ENCODE data around the gene ATP5IF1. TPM values are rescaled to one million over a fixed set of nuclear protein-coding genes. Genes with fewer than 3 reads are reported as not detected.

Gene ATP5IF1
- total RNA-seq, 1 experiment from 2014 or later = 79.9 TPM

DNA sequence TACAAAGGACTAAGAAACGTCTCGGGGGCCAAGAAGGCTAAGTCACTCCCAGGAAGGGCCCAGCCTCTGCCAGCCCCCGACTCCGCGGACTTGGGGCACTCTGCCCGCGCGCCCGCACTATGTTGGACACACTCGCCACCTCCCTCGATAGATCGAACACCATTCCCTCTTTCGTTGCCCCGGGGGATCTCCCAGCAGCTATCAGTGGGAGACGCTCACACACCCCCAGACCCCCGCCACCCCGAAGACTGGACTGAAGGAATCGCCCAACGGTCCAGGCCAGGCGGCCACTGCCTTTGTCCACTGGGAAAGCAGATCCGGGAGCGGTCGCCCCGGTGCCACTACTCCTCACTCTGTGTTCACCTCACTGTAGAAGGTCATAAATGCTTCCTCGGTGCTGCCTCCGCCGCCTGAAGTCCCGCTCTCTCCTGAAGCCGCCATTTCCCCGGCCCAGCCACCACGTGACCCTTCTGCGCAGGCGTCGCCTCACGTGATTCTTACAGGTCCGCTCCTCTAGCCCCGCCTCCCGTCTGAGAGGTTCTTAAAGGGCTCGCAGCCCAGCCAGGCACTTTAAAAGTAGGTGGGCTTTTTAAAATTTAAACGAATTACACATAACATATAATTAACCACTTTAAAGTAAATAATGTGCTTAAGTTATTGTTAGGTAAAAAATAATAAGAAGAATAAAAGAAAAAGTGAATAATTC, 3.2 kb upstream of the ATP5IF1 start, which contains the start of gene DNAJC8:
Gene DNAJC8, minus strand, starts transcription at position 472 of the 706 bp plus-strand sequence. Its CDS starts 31 bp downstream, at position 441.
- in situ Hi-C loops (cut with HindIII; ENCODE audit: low sequenced_read_pairs) = no loop called here
- DNase-seq (ENCODE audit: low spot score) = peak; percentile 95

DNA sequence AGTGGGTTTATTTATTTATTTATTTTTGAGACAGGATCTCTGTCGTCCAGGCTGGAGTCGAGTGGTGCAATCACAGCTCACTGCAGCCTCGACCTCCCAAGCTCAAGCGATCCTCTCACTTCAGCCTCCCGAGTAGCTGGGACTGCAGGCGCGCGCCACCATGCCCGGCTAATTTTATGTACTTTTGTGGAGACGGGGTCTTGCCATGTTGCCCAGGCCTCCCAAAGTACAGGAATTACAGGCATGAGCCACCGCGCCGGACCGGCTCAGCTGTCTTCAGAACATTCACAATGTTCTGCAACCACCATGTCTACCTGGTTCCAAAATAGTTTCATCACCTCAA, 2.7 kb upstream of the ATP5IF1 start:
- in situ Hi-C loops (cut with HindIII; ENCODE audit: low sequenced_read_pairs) = no loop called here
- DNase-seq (ENCODE audit: low spot score) = no peak

DNA sequence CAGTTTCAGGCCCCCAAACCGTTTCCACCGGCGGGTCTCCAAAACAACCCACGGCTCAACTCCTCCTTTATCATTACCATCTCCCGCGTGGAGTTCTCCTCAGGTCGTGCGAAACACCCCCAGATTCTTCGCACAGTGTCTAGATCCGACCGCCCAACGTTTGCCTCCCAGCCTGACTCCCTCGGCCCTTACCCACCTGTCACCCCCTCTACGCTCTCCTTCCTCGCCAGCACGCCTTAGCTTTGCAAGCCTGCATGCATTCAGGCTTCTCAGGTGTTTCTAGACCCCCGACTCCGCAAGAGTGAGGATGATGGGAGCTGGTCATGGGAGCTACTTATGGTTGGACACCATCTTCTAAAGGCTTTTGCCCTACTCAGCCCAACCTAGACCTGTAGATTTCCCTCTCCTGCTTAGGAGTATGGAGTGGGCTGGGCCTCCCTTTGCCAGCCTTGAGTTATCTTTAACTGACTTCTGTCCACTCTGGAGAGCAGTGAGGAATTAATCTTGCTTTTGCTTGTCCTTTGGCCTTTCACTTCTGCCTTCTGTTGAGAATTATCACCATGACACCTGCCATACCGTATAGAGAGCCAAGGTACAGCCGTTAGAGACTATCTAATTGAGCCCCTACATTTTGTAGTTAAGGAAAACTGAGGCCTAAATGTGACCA, 865 bp downstream of the ATP5IF1 start:
- in situ Hi-C loops (cut with HindIII; ENCODE audit: low sequenced_read_pairs) = no loop called here

DNA sequence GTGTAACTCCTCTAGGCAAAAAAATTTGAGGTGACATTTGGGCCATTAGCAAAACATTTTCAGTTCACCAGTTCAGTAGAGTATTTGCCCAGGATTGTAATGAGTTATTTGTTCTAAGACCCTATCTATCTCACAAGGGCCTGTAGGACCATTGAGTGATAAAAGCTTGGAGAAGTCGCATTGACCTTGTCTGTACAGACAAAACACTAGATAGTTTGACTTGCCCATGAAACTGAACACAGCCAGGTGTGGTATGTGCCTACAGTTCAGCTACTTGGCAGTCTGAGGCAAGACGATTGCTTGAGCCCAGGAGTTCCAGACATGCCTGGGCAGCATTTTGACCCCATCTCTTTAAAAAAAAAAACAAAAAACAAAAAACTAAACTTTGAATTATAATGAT, 3.1 kb downstream of the ATP5IF1 start:
- in situ Hi-C loops (cut with HindIII; ENCODE audit: low sequenced_read_pairs) = no loop called here

More for the DNA sequence above, 865 bp downstream of the ATP5IF1 start:
- no peak for DNase-seq (ENCODE audit: low spot score)

DNA sequence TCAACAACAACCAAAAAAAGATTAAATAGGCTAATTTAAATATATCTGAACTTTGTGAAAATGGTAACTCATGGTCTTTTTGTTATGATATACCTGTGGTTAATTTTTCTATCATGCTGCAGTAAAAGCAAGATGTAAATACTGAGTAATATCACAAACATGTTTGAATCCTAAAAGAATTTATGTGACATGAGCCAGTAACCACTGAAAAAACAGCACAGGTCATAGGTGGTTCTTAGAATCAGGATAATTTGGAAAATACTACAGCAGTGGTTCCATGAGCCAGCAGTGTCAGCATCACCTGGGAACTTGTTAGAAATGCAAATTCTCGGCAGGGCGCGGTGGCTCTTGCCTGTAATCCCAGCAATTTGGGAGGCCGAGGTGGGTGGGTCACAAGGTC, 4.1 kb downstream of the ATP5IF1 start:
- no peak for DNase-seq (ENCODE audit: low spot score)
- in situ Hi-C loops (cut with HindIII; ENCODE audit: low sequenced_read_pairs) = no loop called here

More for the DNA sequence above, 3.1 kb downstream of the ATP5IF1 start:
- no peak for DNase-seq (ENCODE audit: low spot score)

DNA sequence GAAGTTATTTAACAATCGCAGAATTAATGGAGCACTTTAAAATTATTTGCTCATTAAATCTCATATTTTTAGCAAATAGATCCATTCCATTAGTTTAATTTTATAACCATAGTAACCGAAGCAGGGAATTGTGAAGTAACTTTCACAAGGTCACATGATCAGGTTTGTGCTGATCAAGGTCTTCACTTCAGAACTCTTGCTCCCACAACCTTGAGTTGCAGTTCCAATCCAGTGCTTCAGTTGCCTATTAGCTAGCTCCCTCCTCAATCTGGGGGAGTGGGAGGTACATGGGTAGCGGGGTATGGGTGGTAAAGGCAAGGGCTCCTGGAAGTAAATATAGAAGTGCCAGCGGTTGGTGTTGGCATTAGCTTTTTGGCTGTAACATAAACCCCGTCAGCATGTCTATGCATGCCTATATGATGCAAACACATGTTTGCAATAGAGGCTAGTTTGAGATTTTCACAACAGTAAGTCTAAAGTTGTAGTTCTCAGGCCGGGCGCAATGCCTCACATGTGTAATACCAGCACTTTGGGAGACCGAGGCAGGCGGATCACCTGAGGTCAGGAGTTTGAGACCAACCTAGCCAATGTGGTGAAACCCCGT, 5.8 kb downstream of the ATP5IF1 start:
- in situ Hi-C loops (cut with HindIII; ENCODE audit: low sequenced_read_pairs) = no loop called here
- no peak for DNase-seq (ENCODE audit: low spot score)

DNA sequence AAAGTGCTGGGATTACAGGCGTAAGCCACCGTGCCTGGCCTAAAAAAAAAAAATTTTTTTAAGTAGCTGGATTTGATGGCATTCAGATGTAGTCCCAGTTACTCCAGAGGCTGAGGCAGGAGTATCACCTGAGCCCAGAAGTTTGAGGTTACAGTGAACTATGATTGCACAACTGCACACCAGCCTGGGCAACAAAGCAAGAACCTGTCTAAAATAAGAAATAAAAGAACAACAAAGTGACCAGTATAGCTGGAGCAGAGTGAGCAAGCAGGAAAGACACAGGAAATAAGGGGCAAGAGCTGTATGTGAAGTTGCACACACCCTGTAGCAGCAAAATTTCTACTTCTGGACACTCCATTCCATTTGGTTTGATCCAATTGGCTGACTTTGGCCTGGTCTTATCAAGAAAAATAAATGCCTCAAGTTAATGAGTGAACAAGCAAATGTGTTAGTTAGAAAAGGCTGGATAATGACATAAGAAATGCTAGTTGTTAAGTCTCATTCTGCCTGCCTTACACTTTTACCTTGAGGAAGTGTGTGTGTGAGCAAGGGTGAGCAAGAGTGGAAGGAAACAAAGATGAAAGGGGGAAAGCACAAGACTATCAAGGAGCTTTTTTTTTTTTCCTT, 7.9 kb downstream of the ATP5IF1 start:
- no peak for DNase-seq (ENCODE audit: low spot score)
- in situ Hi-C loops (cut with HindIII; ENCODE audit: low sequenced_read_pairs) = no loop called here

DNA sequence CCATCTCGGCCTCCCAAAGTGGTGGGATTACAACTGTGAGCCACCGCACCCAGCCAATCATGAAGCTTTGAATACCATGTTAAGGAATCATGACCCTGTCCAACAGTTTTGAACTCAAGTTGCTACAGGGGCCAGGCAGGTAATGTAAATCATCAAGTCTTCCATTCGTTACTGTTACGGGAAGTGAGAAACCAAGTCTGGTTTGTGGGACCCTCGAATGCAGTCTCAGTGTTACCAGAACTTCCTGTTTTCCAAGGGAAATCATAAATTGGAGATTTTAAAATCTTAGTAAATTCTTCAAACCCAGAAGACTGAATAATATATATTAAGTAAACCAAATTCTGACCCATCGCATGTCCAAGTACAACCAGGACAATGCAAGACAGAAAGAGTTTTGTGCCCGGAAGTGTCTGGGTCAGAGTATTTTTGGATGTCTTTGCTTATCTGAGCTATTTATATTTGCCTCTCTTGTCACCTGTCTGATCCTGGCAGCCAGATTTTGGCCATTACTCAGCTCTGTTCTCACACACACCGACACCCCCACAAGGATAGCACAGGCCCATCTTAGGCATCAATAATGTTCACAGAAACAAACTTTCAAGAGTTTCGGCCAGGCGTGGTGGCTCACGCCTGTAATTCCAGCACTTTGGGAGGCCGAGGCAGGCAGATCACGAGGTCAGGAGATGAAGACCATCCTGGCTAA, 8.8 kb downstream of the ATP5IF1 start:
- in situ Hi-C loops (cut with HindIII; ENCODE audit: low sequenced_read_pairs) = no loop called here
- DNase-seq (ENCODE audit: low spot score) = no peak

DNA sequence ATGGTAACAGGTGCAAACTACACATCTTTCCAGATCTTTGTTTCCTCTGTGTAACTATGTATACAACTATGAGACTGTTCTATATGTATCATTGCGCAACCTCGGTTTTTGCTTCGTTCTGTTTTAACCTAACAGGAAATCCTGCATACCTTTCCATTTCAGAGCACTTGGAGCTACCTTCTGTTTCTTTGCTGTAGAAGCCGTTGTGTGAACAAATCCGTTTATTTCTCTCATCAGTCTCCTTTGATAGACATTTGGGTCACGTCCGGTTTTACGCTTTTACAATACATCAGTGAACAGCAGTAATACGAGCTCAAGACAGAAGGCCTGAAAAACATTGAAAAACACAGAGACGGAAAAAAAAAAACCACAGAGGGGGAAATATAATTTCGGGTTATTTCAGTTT, 10.5 kb downstream of the ATP5IF1 start:
- peak; percentile 42 for DNase-seq (ENCODE audit: low spot score)
- in situ Hi-C loops (cut with HindIII; ENCODE audit: low sequenced_read_pairs) = no loop called here

DNA sequence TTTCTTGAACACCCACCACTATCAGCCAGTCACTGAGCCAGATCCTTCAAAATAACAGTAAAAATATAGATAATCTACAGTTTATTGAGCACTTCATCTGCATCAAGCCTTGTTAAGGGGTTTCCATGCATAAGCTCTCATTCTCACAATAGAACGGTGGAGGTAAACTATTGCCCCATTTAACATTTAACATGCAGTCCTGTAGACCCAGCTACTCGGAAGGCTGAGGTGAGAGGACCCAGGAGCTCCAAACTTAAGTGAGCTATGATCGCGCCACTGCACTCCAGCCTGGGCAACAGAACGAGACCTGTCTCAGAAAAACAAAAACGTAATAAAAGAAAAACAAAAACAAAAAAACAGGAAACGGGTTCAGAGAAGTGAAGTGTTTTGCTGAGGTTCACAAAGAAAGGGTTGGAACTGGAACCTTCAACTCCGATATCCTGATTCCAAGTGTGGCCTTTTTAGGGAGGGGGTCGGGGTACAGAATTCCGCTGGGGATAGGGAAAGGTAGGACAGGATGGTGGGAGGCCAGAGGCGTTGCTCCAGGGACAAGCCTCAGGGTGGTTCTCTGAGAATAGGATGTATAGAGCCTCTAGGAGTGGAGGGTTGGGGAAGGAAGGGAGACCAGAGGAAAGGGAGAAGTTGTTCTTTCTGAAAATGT, 11.8 kb downstream of the ATP5IF1 start:
- in situ Hi-C loops (cut with HindIII; ENCODE audit: low sequenced_read_pairs) = no loop called here
- no peak for DNase-seq (ENCODE audit: low spot score)

DNA sequence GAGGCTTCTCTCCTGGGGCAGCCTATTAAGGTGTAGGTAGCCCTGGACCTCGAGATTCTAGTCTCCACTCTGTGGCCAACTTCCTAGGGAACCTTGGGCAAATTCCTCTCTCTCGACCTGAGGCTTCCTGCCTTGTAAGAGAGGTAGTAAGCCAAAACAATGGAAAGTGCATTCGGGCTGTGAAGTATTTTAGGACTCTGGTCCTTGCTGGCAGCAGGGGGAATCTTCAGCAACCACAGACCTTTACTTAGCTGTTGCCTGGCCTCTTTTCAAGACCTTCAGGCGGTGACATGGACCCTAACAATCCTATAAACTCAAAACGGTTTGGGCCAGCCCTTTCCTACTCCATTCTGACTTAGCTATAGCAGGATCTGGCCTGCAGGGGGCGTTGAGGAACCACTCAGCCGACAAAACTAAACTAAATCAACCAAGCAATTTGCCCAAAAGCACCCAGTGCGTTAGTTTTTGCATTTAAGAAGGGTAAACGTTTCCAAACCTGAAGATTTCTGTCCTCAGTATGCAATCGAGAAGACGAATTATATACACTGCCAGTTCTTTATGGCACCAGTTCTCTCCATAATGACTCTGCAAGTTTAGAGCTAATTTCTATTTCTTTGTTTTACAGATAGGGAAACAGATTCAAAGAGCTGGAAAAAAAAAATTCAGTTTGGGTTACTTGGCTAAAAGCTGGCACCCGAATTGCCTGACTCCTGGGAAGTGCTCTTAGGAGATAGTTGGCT, 12.5 kb downstream of the ATP5IF1 start:
- in situ Hi-C loops (cut with HindIII; ENCODE audit: low sequenced_read_pairs) = no loop called here
- DNase-seq (ENCODE audit: low spot score) = peak; percentile 88

DNA sequence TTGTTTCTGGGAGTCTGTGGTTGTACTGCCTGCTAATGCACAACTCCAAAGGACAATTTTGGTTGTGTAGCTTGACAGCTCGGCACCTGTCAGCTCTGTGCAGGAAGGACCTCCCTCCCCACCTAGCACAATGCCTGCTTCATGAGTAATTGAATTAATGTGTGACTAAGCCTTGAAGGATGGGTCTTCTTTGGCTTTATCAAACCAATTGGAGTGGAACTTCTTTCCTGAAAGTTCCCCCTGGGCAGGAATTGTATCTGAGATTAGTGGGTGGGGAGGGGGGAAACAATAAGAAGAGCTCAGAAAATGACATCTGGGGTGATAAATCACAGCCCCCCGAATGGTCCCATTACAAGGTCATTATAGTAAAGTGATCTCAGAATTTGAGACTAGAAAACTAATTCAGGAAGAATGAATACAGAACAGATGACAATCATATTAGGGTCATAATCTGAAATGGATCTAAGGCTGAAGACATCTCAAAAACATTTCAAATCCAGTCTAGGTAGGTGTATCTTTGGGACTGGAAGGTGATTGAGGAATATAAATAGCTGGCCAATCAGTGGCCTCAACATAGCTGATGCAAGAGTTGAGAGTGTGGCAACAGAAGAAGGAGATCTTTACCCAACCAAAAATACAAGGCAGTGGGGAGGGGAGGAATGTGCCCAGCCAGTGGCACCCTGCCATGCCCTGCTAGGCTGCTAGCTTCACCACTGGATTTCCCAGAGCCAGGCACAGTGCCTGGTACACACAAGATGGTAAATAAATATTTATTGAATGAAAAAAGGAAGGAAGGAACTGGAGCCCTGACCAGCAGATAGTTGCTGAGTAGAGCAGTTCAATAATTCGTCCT, 13.3 kb downstream of the ATP5IF1 start:
- in situ Hi-C loops (cut with HindIII; ENCODE audit: low sequenced_read_pairs) = no loop called here
- peak; percentile 58 for DNase-seq (ENCODE audit: low spot score)

DNA sequence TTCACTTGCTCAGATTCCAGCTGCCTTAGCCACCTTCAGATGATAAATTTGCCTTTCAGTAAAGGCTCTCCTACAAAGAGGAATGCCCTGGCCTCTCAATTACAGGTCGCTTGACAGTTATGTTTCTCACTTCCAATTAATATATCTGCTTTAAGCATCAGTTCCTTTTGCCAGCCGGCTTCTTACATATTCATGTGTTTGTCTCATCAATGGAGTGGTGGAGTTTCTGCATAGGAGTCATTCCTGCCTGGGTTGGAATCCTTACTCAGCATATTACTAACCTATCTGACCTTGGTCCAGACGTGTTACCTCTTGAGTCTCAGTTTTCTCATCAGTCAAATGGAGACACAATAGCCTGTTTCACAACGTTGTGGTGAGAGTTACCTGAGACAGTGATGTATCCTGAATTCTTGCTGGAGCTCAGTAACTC, 14.0 kb downstream of the ATP5IF1 start:
- in situ Hi-C loops (cut with HindIII; ENCODE audit: low sequenced_read_pairs) = no loop called here
- DNase-seq (ENCODE audit: low spot score) = no peak

DNA sequence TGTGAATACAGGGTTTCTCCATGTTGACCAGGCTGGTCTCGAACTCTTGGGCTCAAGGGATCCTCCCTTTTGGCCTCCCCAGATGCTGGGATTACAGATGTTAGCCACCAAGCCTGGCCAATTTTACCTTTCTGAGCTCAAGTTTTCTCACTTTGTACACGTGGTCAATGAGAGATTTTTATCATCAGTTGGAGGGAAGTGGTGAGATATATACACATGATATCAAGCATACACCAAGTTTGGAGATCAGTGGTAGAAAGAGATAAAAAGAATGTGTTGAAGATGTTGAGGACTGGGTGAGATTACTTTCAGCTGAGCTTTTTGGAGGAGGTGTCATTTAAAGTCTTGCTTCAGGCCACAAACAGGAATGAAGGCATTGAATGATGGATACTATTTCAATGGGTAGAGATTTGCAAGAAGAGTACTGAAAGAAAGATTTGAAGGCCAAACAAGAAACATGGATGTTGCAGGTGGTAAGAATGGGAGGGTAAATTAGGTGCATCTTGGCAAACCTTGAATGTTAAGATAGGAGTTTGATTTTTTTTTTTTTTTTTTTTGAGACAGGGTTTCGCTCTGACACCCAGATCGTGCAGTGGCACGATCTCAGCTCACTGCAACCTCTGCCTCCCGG, 20.4 kb downstream of the ATP5IF1 start:
- DNase-seq (ENCODE audit: low spot score) = no peak
- in situ Hi-C loops (cut with HindIII; ENCODE audit: low sequenced_read_pairs) = no loop called here

DNA sequence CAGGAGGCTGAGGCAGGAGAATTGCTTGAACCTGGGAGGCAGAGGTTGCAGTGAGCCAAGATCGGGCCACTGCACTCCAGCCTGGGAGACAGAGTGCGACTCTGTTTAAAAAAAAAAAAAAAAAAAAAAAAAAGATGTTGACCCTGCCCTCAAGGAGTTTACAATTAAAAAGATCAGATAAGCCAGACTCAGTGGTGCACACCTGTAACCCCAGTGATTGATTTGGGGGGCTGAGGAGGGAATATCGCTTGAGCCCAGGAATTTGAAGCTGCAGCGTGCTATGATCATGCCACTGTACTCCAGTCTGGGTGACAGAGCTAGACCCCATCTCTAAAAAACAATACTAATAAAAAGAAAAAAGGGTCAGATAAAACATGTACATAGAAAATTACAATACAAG, 21.8 kb downstream of the ATP5IF1 start:
- in situ Hi-C loops (cut with HindIII; ENCODE audit: low sequenced_read_pairs) = no loop called here
- DNase-seq (ENCODE audit: low spot score) = no peak

DNA sequence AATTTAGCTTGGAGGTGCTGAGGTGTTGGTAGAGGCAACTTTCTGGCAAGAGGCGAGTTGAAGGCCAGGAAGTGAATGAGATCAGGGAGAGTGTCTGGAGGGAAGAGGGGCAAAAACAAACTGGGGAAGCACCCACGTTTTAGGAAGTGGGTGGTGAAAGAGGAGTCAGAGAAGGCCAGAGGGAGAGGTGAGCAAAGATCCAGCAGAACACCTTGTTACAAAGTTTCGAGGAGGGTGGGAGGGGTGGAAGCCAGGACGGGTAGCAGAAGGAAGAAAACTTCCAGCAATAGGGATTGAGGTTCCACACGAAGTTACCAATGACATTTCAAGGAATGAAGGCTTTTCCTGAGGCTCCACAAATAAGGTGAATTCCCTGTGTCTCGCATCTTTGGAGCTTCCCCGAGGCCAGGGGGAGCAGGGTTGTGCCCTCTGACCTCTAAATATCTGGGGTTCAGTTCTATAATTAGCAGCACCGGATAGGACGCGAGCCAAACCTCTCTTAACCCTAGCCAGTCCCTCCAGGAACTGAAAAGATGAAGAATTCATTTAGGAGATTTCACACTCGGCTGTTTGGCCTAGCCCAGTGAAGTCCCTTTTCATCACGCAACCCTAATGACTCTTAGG, 22.8 kb downstream of the ATP5IF1 start:
- in situ Hi-C loops (cut with HindIII; ENCODE audit: low sequenced_read_pairs) = no loop called here
- no peak for DNase-seq (ENCODE audit: low spot score)
